K562 (cell line): ENCODE results near the gene VPS26A. TPM values are rescaled to one million over a fixed set of nuclear protein-coding genes. Genes with fewer than 3 reads are reported as not detected.

Source experiments
- AFF1 ChIP-seq, 2 experiments: fragments of 450-650 bp; IDR thresholded peaks; 2 replicates each; pipeline ENCODE4 v1.6.1; 2018; ENCODE audit warnings: mild to moderate bottlenecking in 2 of 2, low read depth in 1 of 2; ENCODE audit not compliant: partially characterized antibody in 2 of 2
- ATF7 ChIP-seq: fragments of 450-650 bp; IDR thresholded peaks from 2 replicates; pipeline ENCODE4 v1.7.1; 2014; ENCODE audit warnings: mild to moderate bottlenecking, moderate library complexity
- BACH1 ChIP-seq: fragments of 200-800 bp; sonication (Bioruptor generic); IDR thresholded peaks from 2 replicates; pipeline ENCODE4 v1.6.1; 2016; ENCODE audit warnings: missing genetic modification characterization, missing compliant biosample characterization
- CTBP1 ChIP-seq: fragments of 450-650 bp; IDR thresholded peaks from 2 replicates; pipeline ENCODE4 v1.6.1; 2016; ENCODE audit warnings: borderline replicate concordance
- E2F6 ChIP-seq, 2 experiments: IDR thresholded peaks; 2 replicates each; pipeline ENCODE4 v1.6.1; 2011; ENCODE audit warnings: borderline replicate concordance in 1 of 2, control low read depth in 1 of 2, low read depth in 1 of 2, low read length in 1 of 2, mild to moderate bottlenecking in 1 of 2, mixed read lengths in 1 of 2, moderate library complexity in 1 of 2; ENCODE audit not compliant: insufficient read depth in 1 of 2, insufficient read length in 1 of 2, poor library complexity in 1 of 2, severe bottlenecking in 1 of 2; ENCODE audit errors: extremely low read depth in 1 of 2
- FOXK2 ChIP-seq, 2 experiments: fragments of 450-650 bp; IDR thresholded peaks in 1 of 2; conservative IDR thresholded peaks in 1 of 2; 2 replicates each; pipeline ENCODE4 v1.6.1; 2016; ENCODE audit warnings: low read depth in 2 of 2, mild to moderate bottlenecking in 1 of 2
- MAFF ChIP-seq: IDR thresholded peaks from 2 replicates; pipeline ENCODE4 v1.6.1; 2012; ENCODE audit warnings: low read length, improper control_type of control experiment
- MCM5 ChIP-seq: fragments of 450-650 bp; IDR thresholded peaks from 2 replicates; pipeline ENCODE4 v1.6.1; 2016; ENCODE audit warnings: low read depth
- MCM7 ChIP-seq, 2 experiments: fragments of 450-650 bp; IDR thresholded peaks; 2 replicates each; pipeline ENCODE4 v1.6.1; 2016 to 2018
- MTA3 ChIP-seq: fragments of 450-650 bp; formaldehyde crosslinking; IDR thresholded peaks from 2 replicates; pipeline ENCODE4 v1.6.1; 2017; ENCODE audit warnings: mild to moderate bottlenecking, borderline replicate concordance
- NFIC ChIP-seq: fragments of 450-650 bp; IDR thresholded peaks from 2 replicates; pipeline ENCODE4 v1.6.1; 2017; ENCODE audit warnings: mild to moderate bottlenecking, inconsistent platforms
- NR2C1 ChIP-seq, 2 experiments: fragments of 450-650 bp; IDR thresholded peaks; 2 replicates each; pipeline ENCODE4 v1.6.1; 2017; ENCODE audit warnings: mild to moderate bottlenecking in 2 of 2, antibody characterized with exemption in 1 of 2, inconsistent platforms in 1 of 2, missing compliant biosample characterization in 1 of 2, missing genetic modification characterization in 1 of 2
- NR2C2 ChIP-seq, 2 experiments: fragments of 200-800 bp in 1 of 2; sonication (Bioruptor generic) in 1 of 2; sonication (generic) in 1 of 2; formaldehyde crosslinking in 1 of 2; IDR thresholded peaks; 2 replicates each; pipeline versions ENCODE4 v1.6.1 to v1.8.0; 2016 to 2022; ENCODE audit warnings: mild to moderate bottlenecking in 1 of 2, missing compliant biosample characterization in 1 of 2, missing genetic modification characterization in 1 of 2, missing genetic modification reagents in 1 of 2
- POLR2A ChIP-seq: fragments of 450-650 bp; conservative IDR thresholded peaks from 2 replicates; pipeline ENCODE4 v1.6.1; 2016
- POLR2AphosphoS5 ChIP-seq: IDR thresholded peaks from 2 replicates; pipeline ENCODE4 v1.6.1; 2011; ENCODE audit warnings: mild to moderate bottlenecking, low read depth, low read length, moderate library complexity; ENCODE audit not compliant: control insufficient read depth, insufficient read depth
- SIN3A ChIP-seq, 2 experiments: fragments of 150-350 bp in 1 of 2; IDR thresholded peaks; 2 replicates each; pipeline ENCODE4 v1.6.1; 2011 to 2016; ENCODE audit warnings: borderline replicate concordance in 2 of 2, low read depth in 2 of 2, low read length in 2 of 2, mild to moderate bottlenecking in 2 of 2, moderate library complexity in 2 of 2; ENCODE audit not compliant: control insufficient read depth in 1 of 2
- SOX6 ChIP-seq: fragments of 450-650 bp; IDR thresholded peaks from 2 replicates; pipeline ENCODE4 v1.6.1; 2014; ENCODE audit warnings: mild to moderate bottlenecking
- SRSF1 ChIP-seq: fragments of 200-400 bp; formaldehyde crosslinking; IDR thresholded peaks from 2 replicates; pipeline ENCODE4 v1.6.1; 2017; ENCODE audit warnings: mild to moderate bottlenecking, low read depth, low read length, moderate library complexity
- SRSF7 ChIP-seq: fragments of 200-400 bp; formaldehyde crosslinking; optimal IDR thresholded peaks from 2 replicates; pipeline ENCODE3; 2017; ENCODE audit warnings: mild to moderate bottlenecking, low read depth, low read length
- ZNF263 ChIP-seq: sonication (generic); formaldehyde crosslinking; IDR thresholded peaks from 2 replicates; pipeline ENCODE4 v1.8.0; 2022; ENCODE audit warnings: mild to moderate bottlenecking, missing genetic modification reagents, borderline replicate concordance
- ZNF41 ChIP-seq: fragments of 250-450 bp; sonication (Bioruptor Pico); conservative IDR thresholded peaks from 2 replicates; pipeline ENCODE4 v1.4.0; 2020; ENCODE audit warnings: mild to moderate bottlenecking
- ZNF589 ChIP-seq: fragments of 200-800 bp; sonication (Bioruptor generic); IDR thresholded peaks from 2 replicates; pipeline ENCODE4 v1.6.1; 2016; ENCODE audit warnings: low read depth, missing genetic modification characterization, missing compliant biosample characterization
- ZNF644 ChIP-seq: fragments of 200-800 bp; sonication (Bioruptor generic); IDR thresholded peaks from 2 replicates; pipeline ENCODE4 v1.6.1; 2016; ENCODE audit warnings: low read depth, missing genetic modification characterization, missing compliant biosample characterization
- polyA plus RNA-seq, 8 experiments: library from polyadenylated mRNA; depleted of rRNA in 4 of 8; stranded (reverse) in 5 of 8; unstranded in 3 of 8; fragments of >200 nt; fragmentation: Nextera tagmentation in 2 of 8; fragmentation: Illumina TruSeq in 1 of 8; extraction: Ambion mirVana in 2 of 8; extraction: Trizol in 1 of 8; gene quantifications; 2 replicates each; pipeline versions ENCODE4 v1.2.1 to v1.2.3, GENCODE V29; 2011 to 2014; ENCODE audit warnings: inconsistent platforms in 1 of 8, missing spikeins in 1 of 8
- total RNA-seq, 7 experiments: library from RNA; depleted of rRNA in 6 of 7; stranded (reverse); fragments of >200 nt in 6 of 7; fragmentation: Illumina TruSeq in 2 of 7; extraction: Trizol in 2 of 7; gene quantifications; 2 replicates each; pipeline versions ENCODE4 v1.2.1 to v1.2.3, GENCODE V29; 2011 to 2021; ENCODE audit warnings: low replicate concordance in 1 of 7

VPS26A gene
- total and polyA plus RNA-seq, 9 of the 15 experiments (the other 6 are each of a cell fraction or from before 2014, with no cell fraction given) = 47.1 to 137 (median 69.3) TPM

DNA sequence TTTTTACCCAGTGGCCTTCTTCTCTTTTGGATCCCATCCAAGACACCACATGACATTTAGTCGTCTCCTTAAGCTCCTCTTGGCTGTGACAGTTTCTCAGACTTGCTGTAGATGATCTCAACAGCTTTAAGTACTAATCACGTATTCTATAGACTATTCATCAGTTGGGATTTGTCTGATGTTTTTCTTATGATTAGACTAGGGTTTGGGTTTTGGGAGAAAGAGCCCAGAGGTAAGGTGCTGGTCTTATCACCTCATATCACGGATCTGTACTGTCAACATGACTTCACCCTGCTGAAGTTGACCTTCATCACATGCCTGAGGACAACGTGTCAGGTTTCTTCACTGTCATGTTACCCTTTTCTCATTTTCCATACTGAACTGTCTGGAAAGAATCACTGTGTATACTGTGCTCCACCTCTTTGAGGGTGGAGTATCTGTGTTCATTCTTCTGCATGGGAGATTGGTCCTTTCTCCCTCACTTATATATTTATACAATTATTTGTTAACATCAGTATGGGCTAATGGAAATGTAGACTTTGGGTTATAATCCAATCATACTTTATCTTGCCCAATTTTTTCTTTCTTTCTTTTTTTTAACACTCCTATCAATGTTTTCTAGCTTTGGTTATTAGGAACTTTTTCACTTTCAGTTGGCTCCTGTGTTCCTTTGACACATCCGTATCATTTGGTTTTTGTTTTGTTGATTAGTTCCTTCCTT lies 89.8 kb downstream of the VPS26A start (continued):
- peak; percentile 14; the same call in 1 of the 2 replicates for TF ChIP-seq ZNF41 (CRISPR knock-in tag)
- no peak for TF ChIP-seq POLR2AphosphoS5
- 0 out of 2 replicates have a peak, but pooled peaks have one; percentile 31 for TF ChIP-seq ZNF644
- peak in 1 of 2 experiments; percentile 33 for TF ChIP-seq E2F6 (IDR thresholded peaks at IDR 0.05; ENCODE audit: borderline replicate concordance in 1 of 2, extremely low read depth in 1 of 2, insufficient read depth in 1 of 2, insufficient read length in 1 of 2, low read depth in 1 of 2, low read length in 1 of 2, poor library complexity in 1 of 2, severe bottlenecking in 1 of 2)
- peak; percentile 43 for TF ChIP-seq ZNF589
- TF ChIP-seq NR2C1 (IDR thresholded peaks at IDR 0.05) = peak; percentile 63; the same call in 1 of the 2 replicates
- peak; percentile 87 for TF ChIP-seq NR2C1 (tag; IDR thresholded peaks at IDR 0.05)
- TF ChIP-seq AFF1 (IDR thresholded peaks at IDR 0.05; ENCODE audit: low read depth in 1 of 2, partially characterized antibody in 2 of 2) = peak in 1 of 2 experiments; percentile 84
- peak; percentile 96 for TF ChIP-seq CTBP1
- no peak for TF ChIP-seq NR2C2 (CRISPR knock-in tag; IDR thresholded peaks at IDR 0.05)
- TF ChIP-seq NR2C2 (tag; IDR thresholded peaks at IDR 0.05) = peak; percentile 89
- TF ChIP-seq SRSF7 = no peak
- TF ChIP-seq ATF7 = peak; percentile 95
- no peak for TF ChIP-seq SRSF1
- no peak for TF ChIP-seq POLR2A
- peak; percentile 93 to 95 for TF ChIP-seq FOXK2 (conservative IDR thresholded peaks at IDR 0.05 in 1 of 2, IDR thresholded peaks at IDR 0.05 in 1 of 2; ENCODE audit: low read depth in 2 of 2)
- TF ChIP-seq ZNF263 = peak; percentile 24; the same call in 1 of the 2 replicates
- no peak for TF ChIP-seq MAFF
- peak; percentile 50; the same call in 1 of the 2 replicates for TF ChIP-seq MTA3
- peak; percentile 59; the same call in 1 of the 2 replicates for TF ChIP-seq BACH1 (tag)
- peak; percentile 87 for TF ChIP-seq NFIC
- TF ChIP-seq SOX6 = peak; percentile 90
- no peak for TF ChIP-seq MCM5
- no peak for TF ChIP-seq SIN3A (IDR thresholded peaks at IDR 0.05; ENCODE audit: borderline replicate concordance in 2 of 2, control insufficient read depth in 1 of 2, low read depth in 2 of 2, low read length in 2 of 2)
- no peak for TF ChIP-seq MCM7 (IDR thresholded peaks at IDR 0.05)
